Coronary artery (tissue), 2 donors: Measurements from ENCODE around the gene NOS1.

Source experiments
- DNase-seq: peaks from one replicate; pipeline ENCODE4 v3.0.0-alpha.2; 2017; ENCODE audit warnings: low spot score
- H3K27ac ChIP-seq, 2 donors: fragments of 200-600 bp; sonication (generic); one replicate each; pipeline ENCODE4 v1.5.1; 2016 to 2019
- H3K4me3 ChIP-seq: fragments of 200-600 bp; sonication (generic); 2 replicates; pipeline ENCODE4 v1.5.1; 2016; ENCODE audit warnings: mild to moderate bottlenecking, moderate library complexity
- TF ChIP-seq, protein P1 (sequence below): fragments of 200-600 bp; sonication (generic); IDR thresholded peaks from one replicate; pipeline ENCODE4 v1.5.1; 2019; ENCODE audit warnings: antibody characterized with exemption

The NOS1 gene

DNA sequence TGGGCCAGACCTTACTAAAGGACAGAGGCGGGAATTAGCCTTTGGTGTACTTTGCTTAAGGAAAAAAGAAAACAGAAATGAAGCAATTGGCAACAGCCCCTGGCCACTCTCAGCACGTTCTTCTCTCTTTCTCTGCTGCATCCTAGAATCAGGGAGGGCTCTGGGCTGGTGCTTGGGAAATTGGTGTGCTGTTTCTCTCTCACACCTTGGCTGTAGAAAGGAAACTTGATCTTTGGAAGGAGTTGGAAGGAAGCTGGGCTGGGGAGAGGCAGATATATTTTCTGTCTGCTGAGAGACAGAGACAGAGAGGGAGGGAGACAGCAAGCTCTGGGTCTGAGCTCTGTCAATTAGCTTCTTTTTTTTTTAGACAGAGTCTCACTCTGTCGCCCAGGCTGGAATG, 27.4 kb downstream of the NOS1 start:
- no peak for DNase-seq
- H3K4me3 ChIP-seq = no peak overlapping the region

DNA sequence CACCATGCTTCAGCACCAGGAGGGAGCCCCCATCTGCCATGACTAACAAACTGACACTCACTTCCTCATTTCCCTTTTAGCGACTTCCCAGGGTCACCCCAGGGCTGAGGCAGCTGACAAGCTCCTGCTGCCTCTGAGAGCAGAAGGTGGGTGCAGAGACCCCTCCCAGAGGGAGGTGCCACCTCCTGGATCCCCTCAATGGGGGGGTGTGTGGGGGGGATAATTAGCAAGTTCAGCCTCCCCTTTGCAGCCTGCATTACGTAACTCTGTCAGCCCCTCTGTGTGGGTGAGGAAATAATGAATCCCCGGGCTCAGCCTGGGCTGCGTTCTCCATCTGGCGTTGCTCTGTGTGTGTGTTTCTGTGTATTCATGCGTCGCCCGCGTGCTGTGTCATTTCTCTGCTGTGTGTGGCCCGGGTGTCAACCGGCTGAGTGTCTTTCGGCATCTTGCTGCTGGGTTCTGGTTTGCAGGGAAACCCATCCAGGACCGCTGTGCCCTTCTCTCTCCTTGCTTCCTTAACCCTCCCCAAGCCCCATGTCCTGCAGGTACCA, 28.0 kb downstream of the NOS1 start:
- no peak for DNase-seq
- Histone ChIP-seq H3K27ac (no peak overlapping the region), H3K4me3 (no peak overlapping the region)
- TF ChIP-seq, protein P1, sequence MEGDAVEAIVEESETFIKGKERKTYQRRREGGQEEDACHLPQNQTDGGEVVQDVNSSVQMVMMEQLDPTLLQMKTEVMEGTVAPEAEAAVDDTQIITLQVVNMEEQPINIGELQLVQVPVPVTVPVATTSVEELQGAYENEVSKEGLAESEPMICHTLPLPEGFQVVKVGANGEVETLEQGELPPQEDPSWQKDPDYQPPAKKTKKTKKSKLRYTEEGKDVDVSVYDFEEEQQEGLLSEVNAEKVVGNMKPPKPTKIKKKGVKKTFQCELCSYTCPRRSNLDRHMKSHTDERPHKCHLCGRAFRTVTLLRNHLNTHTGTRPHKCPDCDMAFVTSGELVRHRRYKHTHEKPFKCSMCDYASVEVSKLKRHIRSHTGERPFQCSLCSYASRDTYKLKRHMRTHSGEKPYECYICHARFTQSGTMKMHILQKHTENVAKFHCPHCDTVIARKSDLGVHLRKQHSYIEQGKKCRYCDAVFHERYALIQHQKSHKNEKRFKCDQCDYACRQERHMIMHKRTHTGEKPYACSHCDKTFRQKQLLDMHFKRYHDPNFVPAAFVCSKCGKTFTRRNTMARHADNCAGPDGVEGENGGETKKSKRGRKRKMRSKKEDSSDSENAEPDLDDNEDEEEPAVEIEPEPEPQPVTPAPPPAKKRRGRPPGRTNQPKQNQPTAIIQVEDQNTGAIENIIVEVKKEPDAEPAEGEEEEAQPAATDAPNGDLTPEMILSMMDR = no peak

More for the DNA sequence above, 27.4 kb downstream of the NOS1 start:
- H3K27ac ChIP-seq = no peak overlapping the region
- TF ChIP-seq, protein P1 = no peak

DNA sequence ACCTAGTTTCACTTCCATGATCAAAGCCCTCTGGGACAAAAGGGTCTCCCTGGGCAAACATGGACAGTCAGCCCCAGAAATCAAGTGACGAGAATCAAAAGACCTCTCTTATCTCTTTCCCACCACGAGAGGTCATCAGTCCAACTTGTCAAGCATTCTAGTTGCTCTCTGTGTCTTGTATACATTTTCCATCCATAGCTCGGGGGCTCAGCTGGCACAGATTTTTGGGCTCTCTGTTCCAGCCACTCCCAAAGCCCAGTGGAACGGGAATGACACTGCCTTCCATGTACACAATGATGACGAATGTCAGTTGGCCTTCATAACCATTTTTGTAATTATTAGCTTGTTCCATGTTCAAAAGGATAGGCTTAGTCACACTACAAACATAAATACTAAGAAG, 29.7 kb downstream of the NOS1 start:
- DNase-seq = no peak
- TF ChIP-seq, protein P1 = no peak
- H3K27ac ChIP-seq = no peak overlapping the region
- H3K4me3 ChIP-seq = no peak overlapping the region

DNA sequence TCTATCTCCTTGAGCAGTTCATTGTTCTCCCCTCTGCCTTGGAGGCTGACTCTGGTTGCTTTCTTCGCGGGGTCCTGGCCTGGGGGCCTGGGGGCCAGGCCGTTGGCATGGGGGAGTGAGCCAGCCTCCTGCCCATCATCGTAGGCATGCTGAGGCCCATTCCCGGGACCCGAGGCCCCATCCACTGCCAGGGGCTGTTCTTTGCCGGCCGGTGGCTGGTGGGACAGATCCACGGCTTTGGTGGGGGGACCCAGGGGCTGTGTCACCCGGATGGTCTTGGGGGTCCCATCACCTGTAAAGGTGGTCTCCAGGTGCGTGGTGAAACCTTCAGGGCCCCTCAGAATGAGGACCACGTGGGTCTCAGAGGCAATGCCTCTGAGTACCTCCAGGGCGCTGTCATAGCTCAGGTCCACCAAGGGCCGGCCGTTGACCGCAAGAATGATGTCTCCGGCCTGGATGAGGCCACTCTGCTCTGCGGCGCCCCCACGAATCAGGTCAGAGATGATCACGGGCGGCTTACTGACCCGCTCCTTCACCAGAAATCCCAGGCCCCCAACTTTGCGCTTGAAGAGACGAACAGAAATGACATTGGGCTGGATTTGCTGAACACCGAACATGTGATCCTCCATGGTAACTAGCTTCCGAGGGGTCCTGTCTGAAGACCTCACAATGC, 30.8 kb downstream of the NOS1 start:
- Histone ChIP-seq H3K4me3 (no peak overlapping the region), H3K27ac (no peak overlapping the region)
- TF ChIP-seq, protein P1 = no peak
- no peak for DNase-seq

DNA sequence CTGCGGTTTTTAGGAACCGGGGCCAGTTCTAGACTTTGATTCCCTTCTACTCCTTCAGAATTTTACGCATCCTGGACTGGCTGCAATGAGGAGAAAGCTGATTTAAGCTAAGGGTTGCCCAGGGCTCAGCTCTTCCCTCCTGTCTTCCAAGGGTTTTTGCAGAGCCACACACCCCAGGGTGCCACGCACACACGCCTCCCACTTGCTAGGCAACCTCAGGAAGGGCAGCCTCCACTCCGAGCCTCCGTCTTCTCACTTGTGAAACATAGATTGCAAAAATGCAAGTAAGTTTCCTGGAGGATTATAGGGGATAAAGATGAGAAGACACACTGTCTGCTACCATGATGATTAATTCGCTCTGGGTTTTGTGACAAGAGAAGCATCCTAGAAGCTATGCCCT, 31.7 kb downstream of the NOS1 start:
- Histone ChIP-seq H3K27ac (no peak overlapping the region), H3K4me3 (no peak overlapping the region)
- TF ChIP-seq, protein P1 = no peak
- no peak for DNase-seq

DNA sequence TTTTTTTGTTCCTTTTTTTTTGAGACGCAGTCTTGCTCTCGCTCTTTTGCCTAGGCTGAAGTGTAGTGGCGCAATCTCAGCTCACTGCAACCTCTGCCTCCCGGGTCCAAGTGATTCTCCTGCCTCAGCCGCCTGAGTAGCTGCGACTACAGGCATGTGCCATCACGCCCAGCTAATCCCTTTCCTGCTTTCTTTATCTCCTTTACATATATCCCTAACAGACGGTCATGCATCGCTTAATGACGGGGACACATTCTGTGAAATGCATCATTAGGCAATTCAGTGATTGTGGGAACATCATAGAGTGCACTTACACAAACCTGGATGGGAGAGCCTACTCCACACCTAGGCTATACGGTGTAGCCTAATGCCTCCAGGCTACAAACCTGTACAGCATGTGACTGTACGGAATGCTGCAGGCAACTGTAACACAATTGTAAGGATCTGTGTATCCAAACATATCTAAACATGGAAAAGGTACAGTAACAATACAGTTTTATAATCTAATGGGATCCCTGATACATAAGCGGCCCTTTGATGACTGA, 32.8 kb downstream of the NOS1 start:
- no peak overlapping the region for H3K27ac ChIP-seq
- no peak overlapping the region for H3K4me3 ChIP-seq
- TF ChIP-seq, protein P1 = no peak
- DNase-seq = no peak

DNA sequence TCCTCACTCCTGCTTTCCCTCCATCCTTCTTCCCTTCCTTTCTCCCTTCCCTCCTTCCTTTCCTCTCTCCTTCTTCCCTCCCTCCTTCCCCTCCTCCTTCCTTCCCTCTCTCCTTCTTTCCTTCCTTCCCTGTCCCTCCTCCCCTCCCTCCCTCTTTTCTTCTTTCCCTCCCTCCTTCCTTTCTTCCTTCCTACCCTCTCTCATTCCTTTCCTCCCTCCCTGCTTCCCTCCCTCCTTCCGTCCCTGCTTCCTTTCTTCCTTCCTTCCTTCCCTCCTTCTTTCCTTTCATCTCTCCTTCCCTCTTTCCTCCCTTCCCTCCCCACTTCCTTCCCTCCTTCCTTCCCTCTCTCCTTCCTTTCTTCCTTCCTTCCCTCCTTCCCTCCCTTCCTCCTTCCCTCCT, 39.0 kb downstream of the NOS1 start:
- TF ChIP-seq, protein P1 = no peak
- H3K27ac ChIP-seq = no peak overlapping the region
- DNase-seq = no peak

More for the DNA sequence above, 39.0 kb downstream of the NOS1 start:
- H3K4me3 ChIP-seq = no peak overlapping the region
